ENCODE results near the gene DEFB132.

The DEFB132 gene

GRCh38 chr20:258963-259362, 1.4 kb downstream of the DEFB132 start:
- no peak overlapping the region for H3K4me3 ChIP-seq (ENCODE audit: insufficient read depth, low read depth, low read length)
- no peak overlapping the region for H3K27ac ChIP-seq (ENCODE audit: insufficient read depth, low read depth, low read length, poor library complexity, severe bottlenecking)
- no peaks in the 10 kb centered on the region for H3K36me3 ChIP-seq (ENCODE audit: control insufficient read depth, insufficient read depth, low read length)
- no peaks in the 10 kb centered on the region for H3K9me3 ChIP-seq (ENCODE audit: control insufficient read depth, low read length)
- no peaks in the 10 kb centered on the region for H3K4me1 ChIP-seq (ENCODE audit: control insufficient read depth, insufficient read depth, low read length)
- 63 to 64% methylated on average over 8 of the region's 8 CpGs for WGBS, 2 experiments
- peaks cover 39% of the 10 kb centered on the region for H3K27me3 ChIP-seq (ENCODE audit: control insufficient read depth, insufficient read depth, low read length, poor library complexity, severe bottlenecking)

GRCh38 chr20:259981-260380, 2.5 kb downstream of the DEFB132 start:
- Histone ChIP-seq H3K4me1 (ENCODE audit: control insufficient read depth, insufficient read depth, low read length) (no peaks in the 10 kb centered on the region), H3K27ac (ENCODE audit: insufficient read depth, low read depth, low read length, poor library complexity, severe bottlenecking) (no peak overlapping the region), H3K4me3 (ENCODE audit: insufficient read depth, low read depth, low read length) (no peak overlapping the region), H3K27me3 (ENCODE audit: control insufficient read depth, insufficient read depth, low read length, poor library complexity, severe bottlenecking) (peaks cover 39% of the 10 kb centered on the region), H3K9me3 (ENCODE audit: control insufficient read depth, low read length) (no peaks in the 10 kb centered on the region), H3K36me3 (ENCODE audit: control insufficient read depth, insufficient read depth, low read length) (no peaks in the 10 kb centered on the region)
- WGBS, 2 experiments = 75 to 76% methylated on average over 2 of the region's 2 CpGs

GRCh38 chr20:263701-264100, 6.2 kb downstream of the DEFB132 start:
- 89 to 90% methylated on average over 13 of the region's 13 CpGs for whole genome bisulfite sequencing, 2 experiments
- H3K4me3 ChIP-seq (ENCODE audit: insufficient read depth, low read depth, low read length) = no peak overlapping the region
- no peak overlapping the region for H3K27ac ChIP-seq (ENCODE audit: insufficient read depth, low read depth, low read length, poor library complexity, severe bottlenecking)
- H3K9me3 ChIP-seq (ENCODE audit: control insufficient read depth, low read length) = no peaks in the 10 kb centered on the region
- no peaks in the 10 kb centered on the region for H3K4me1 ChIP-seq (ENCODE audit: control insufficient read depth, insufficient read depth, low read length)
- peaks cover 26% of the 10 kb centered on the region for H3K27me3 ChIP-seq (ENCODE audit: control insufficient read depth, insufficient read depth, low read length, poor library complexity, severe bottlenecking)
- no peaks in the 10 kb centered on the region for H3K36me3 ChIP-seq (ENCODE audit: control insufficient read depth, insufficient read depth, low read length)

GRCh38 chr20:266596-267562, 9.4 kb downstream of the DEFB132 start:
- peak overlapping the region; percentile 27 for H3K4me3 ChIP-seq (ENCODE audit: insufficient read depth, low read depth, low read length)
- H3K4me1 ChIP-seq (ENCODE audit: control insufficient read depth, insufficient read depth, low read length) = no peaks in the 10 kb centered on the region
- no peak overlapping the region for H3K27ac ChIP-seq (ENCODE audit: insufficient read depth, low read depth, low read length, poor library complexity, severe bottlenecking)
- no peaks in the 10 kb centered on the region for H3K9me3 ChIP-seq (ENCODE audit: control insufficient read depth, low read length)
- WGBS, 2 experiments = 12 to 18% methylated on average over 39 to 43 of the region's 43 CpGs
- no peaks in the 10 kb centered on the region for H3K36me3 ChIP-seq (ENCODE audit: control insufficient read depth, insufficient read depth, low read length)
- H3K27me3 ChIP-seq (ENCODE audit: control insufficient read depth, insufficient read depth, low read length, poor library complexity, severe bottlenecking) = peaks cover 15% of the 10 kb centered on the region

- Histone ChIP-seq H3K36me3 (ENCODE audit: control insufficient read depth, insufficient read depth, low read length) (no peaks in the 10 kb centered on the region), H3K4me3 (ENCODE audit: insufficient read depth, low read depth, low read length) (no peak overlapping the region), H3K27ac (ENCODE audit: insufficient read depth, low read depth, low read length, poor library complexity, severe bottlenecking) (no peak overlapping the region), H3K4me1 (ENCODE audit: control insufficient read depth, insufficient read depth, low read length) (no peaks in the 10 kb centered on the region), H3K9me3 (ENCODE audit: control insufficient read depth, low read length) (no peaks in the 10 kb centered on the region), H3K27me3 (ENCODE audit: control insufficient read depth, insufficient read depth, low read length, poor library complexity, severe bottlenecking) (peaks cover 8% of the 10 kb centered on the region)
- WGBS, 2 experiments = 93 to 95% methylated on average over 5 of the region's 5 CpGs
These were observed 13.0 kb downstream of the DEFB132 start for GRCh38 chr20:270517-270916.

GRCh38 chr20:271069-271468, 13.5 kb downstream of the DEFB132 start:
- no peak overlapping the region for H3K4me3 ChIP-seq (ENCODE audit: insufficient read depth, low read depth, low read length)
- H3K27me3 ChIP-seq (ENCODE audit: control insufficient read depth, insufficient read depth, low read length, poor library complexity, severe bottlenecking) = peaks cover 5% of the 10 kb centered on the region
- H3K4me1 ChIP-seq (ENCODE audit: control insufficient read depth, insufficient read depth, low read length) = no peaks in the 10 kb centered on the region
- WGBS, 2 experiments = 88 to 93% methylated on average over 4 of the region's 4 CpGs
- no peaks in the 10 kb centered on the region for H3K9me3 ChIP-seq (ENCODE audit: control insufficient read depth, low read length)
- H3K27ac ChIP-seq (ENCODE audit: insufficient read depth, low read depth, low read length, poor library complexity, severe bottlenecking) = no peak overlapping the region
- no peaks in the 10 kb centered on the region for H3K36me3 ChIP-seq (ENCODE audit: control insufficient read depth, insufficient read depth, low read length)

- Histone ChIP-seq H3K9me3 (ENCODE audit: control insufficient read depth, low read length) (no peaks in the 10 kb centered on the region), H3K27ac (ENCODE audit: insufficient read depth, low read depth, low read length, poor library complexity, severe bottlenecking) (no peak overlapping the region), H3K27me3 (ENCODE audit: control insufficient read depth, insufficient read depth, low read length, poor library complexity, severe bottlenecking) (peaks cover under 1% of the 10 kb centered on the region), H3K4me3 (ENCODE audit: insufficient read depth, low read depth, low read length) (no peak overlapping the region), H3K4me1 (ENCODE audit: control insufficient read depth, insufficient read depth, low read length) (no peaks in the 10 kb centered on the region), H3K36me3 (ENCODE audit: control insufficient read depth, insufficient read depth, low read length) (peaks cover 2% of the 10 kb centered on the region)
These were observed 14.0 kb downstream of the DEFB132 start for GRCh38 chr20:271528-271927.

GRCh38 chr20:272718-273117, 15.2 kb downstream of the DEFB132 start:
- Histone ChIP-seq H3K4me1 (ENCODE audit: control insufficient read depth, insufficient read depth, low read length) (no peaks in the 10 kb centered on the region), H3K4me3 (ENCODE audit: insufficient read depth, low read depth, low read length) (no peak overlapping the region), H3K27ac (ENCODE audit: insufficient read depth, low read depth, low read length, poor library complexity, severe bottlenecking) (no peak overlapping the region), H3K9me3 (ENCODE audit: control insufficient read depth, low read length) (no peaks in the 10 kb centered on the region), H3K36me3 (ENCODE audit: control insufficient read depth, insufficient read depth, low read length) (peaks cover 13% of the 10 kb centered on the region), H3K27me3 (ENCODE audit: control insufficient read depth, insufficient read depth, low read length, poor library complexity, severe bottlenecking) (no peaks in the 10 kb centered on the region)

- 58 to 59% methylated on average over 3 of the region's 3 CpGs for WGBS, 2 experiments
- Histone ChIP-seq H3K4me3 (ENCODE audit: insufficient read depth, low read depth, low read length) (no peak overlapping the region), H3K27me3 (ENCODE audit: control insufficient read depth, insufficient read depth, low read length, poor library complexity, severe bottlenecking) (no peaks in the 10 kb centered on the region), H3K9me3 (ENCODE audit: control insufficient read depth, low read length) (no peaks in the 10 kb centered on the region), H3K4me1 (ENCODE audit: control insufficient read depth, insufficient read depth, low read length) (no peaks in the 10 kb centered on the region), H3K27ac (ENCODE audit: insufficient read depth, low read depth, low read length, poor library complexity, severe bottlenecking) (no peak overlapping the region), H3K36me3 (ENCODE audit: control insufficient read depth, insufficient read depth, low read length) (peaks cover 20% of the 10 kb centered on the region)
These were observed 16.4 kb downstream of the DEFB132 start for GRCh38 chr20:273884-274283.

- Histone ChIP-seq H3K27me3 (ENCODE audit: control insufficient read depth, insufficient read depth, low read length, poor library complexity, severe bottlenecking) (no peaks in the 10 kb centered on the region), H3K4me3 (ENCODE audit: insufficient read depth, low read depth, low read length) (no peak overlapping the region), H3K9me3 (ENCODE audit: control insufficient read depth, low read length) (no peaks in the 10 kb centered on the region), H3K27ac (ENCODE audit: insufficient read depth, low read depth, low read length, poor library complexity, severe bottlenecking) (no peak overlapping the region), H3K4me1 (ENCODE audit: control insufficient read depth, insufficient read depth, low read length) (no peaks in the 10 kb centered on the region), H3K36me3 (ENCODE audit: control insufficient read depth, insufficient read depth, low read length) (peaks cover 20% of the 10 kb centered on the region)
- WGBS, 2 experiments = 95 to 98% methylated on average over 7 of the region's 7 CpGs
These were observed 18.3 kb downstream of the DEFB132 start for GRCh38 chr20:275791-276190.

Measured in ectodermal cell (in vitro differentiated cells).